ENCODE data around the gene CSNK2B. TPM values are rescaled to one million over a fixed set of nuclear protein-coding genes. Genes with fewer than 3 reads are reported as not detected.

Gene CSNK2B
- polyA plus RNA-seq, 4 donors = 185 to 231 (median 206) TPM

DNA sequence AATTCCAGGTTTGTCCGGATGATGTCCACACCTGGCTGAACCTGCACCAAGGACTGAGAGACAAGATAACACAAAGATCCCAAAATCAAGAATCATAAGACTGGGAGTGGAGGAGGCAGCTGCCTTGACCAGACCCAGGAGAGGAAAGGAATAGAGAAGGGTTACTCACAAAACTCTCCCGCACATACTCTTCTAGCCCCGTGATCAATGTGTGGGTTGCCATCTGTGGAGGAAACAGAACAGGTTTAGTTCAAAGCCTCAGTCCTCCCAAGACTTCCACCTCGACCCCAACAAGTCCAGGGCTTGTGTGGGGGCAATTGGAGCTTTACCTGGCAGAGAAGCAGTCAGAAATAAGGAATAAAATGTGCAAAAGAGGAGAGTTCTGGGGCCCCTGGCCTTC is 24.5 kb upstream of the CSNK2B start:
- H3K27me3 ChIP-seq (ENCODE audit: control insufficient read depth in 3 of 3, insufficient read depth in 3 of 3, low read length in 3 of 3) = no peaks in the 10 kb centered on the region
- no peak for DNase-seq
- WGBS, 3 donors = 77 to 92% (median 81%) methylated on average over 4 of the region's 4 CpGs

GRCh38 chr6:31642798-31643570 is 22.9 kb upstream of the CSNK2B start:
- Histone ChIP-seq H3K4me3 (ENCODE audit: low read depth in 1 of 3, low read length in 3 of 3) (no peak overlapping the region), H3K9me3 (ENCODE audit: control insufficient read depth in 2 of 2, insufficient read depth in 1 of 2, low read depth in 1 of 2, low read length in 1 of 2) (no peaks in the 10 kb centered on the region), H3K4me1 (ENCODE audit: control insufficient read depth in 3 of 3, insufficient read depth in 2 of 3, low read depth in 1 of 3, low read length in 2 of 3) (no peaks in the 10 kb centered on the region), H3K36me3 (ENCODE audit: control insufficient read depth in 3 of 3, insufficient read depth in 2 of 3, low read depth in 1 of 3, low read length in 3 of 3) (peaks cover 31 to 87% (median 58%) of the 10 kb centered on the region in 3 donors), H3K27me3 (ENCODE audit: control insufficient read depth in 3 of 3, insufficient read depth in 3 of 3, low read length in 3 of 3) (no peaks in the 10 kb centered on the region), H3K27ac (ENCODE audit: low read depth in 1 of 3, low read length in 2 of 3) (no peak overlapping the region)
- no peak for FAIRE-seq
- WGBS, 3 donors = 89 to 95% (median 90%) methylated on average over 6 of the region's 6 CpGs
- DNase-seq = no peak

More for the DNA sequence above, 24.5 kb upstream of the CSNK2B start:
- Histone ChIP-seq H3K27ac (ENCODE audit: low read depth in 1 of 3, low read length in 2 of 3) (no peak overlapping the region), H3K4me1 (ENCODE audit: control insufficient read depth in 3 of 3, insufficient read depth in 2 of 3, low read depth in 1 of 3, low read length in 2 of 3) (no peaks in the 10 kb centered on the region), H3K9me3 (ENCODE audit: control insufficient read depth in 2 of 2, insufficient read depth in 1 of 2, low read depth in 1 of 2, low read length in 1 of 2) (no peaks in the 10 kb centered on the region), H3K36me3 (ENCODE audit: control insufficient read depth in 3 of 3, insufficient read depth in 2 of 3, low read depth in 1 of 3, low read length in 3 of 3) (peaks cover 38 to 87% (median 55%) of the 10 kb centered on the region in 3 donors), H3K4me3 (ENCODE audit: low read depth in 1 of 3, low read length in 3 of 3) (no peak overlapping the region)
- no peak for FAIRE-seq

GRCh38 chr6:31643818-31644454 is 21.9 kb upstream of the CSNK2B start:
- FAIRE-seq (no peak), DNase-seq (no peak)
- H3K36me3 ChIP-seq (ENCODE audit: control insufficient read depth in 3 of 3, insufficient read depth in 2 of 3, low read depth in 1 of 3, low read length in 3 of 3) = peaks cover 39 to 91% (median 60%) of the 10 kb centered on the region in 3 donors
- H3K4me3 ChIP-seq (ENCODE audit: low read depth in 1 of 3, low read length in 3 of 3) = no peak overlapping the region
- 69 to 86% (median 70%) methylated on average over 16 to 17 of the region's 17 CpGs for WGBS, 3 donors
- no peaks in the 10 kb centered on the region for H3K9me3 ChIP-seq (ENCODE audit: control insufficient read depth in 2 of 2, insufficient read depth in 1 of 2, low read depth in 1 of 2, low read length in 1 of 2)
- H3K27ac ChIP-seq (ENCODE audit: low read depth in 1 of 3, low read length in 2 of 3) = no peak overlapping the region
- no peaks in the 10 kb centered on the region for H3K27me3 ChIP-seq (ENCODE audit: control insufficient read depth in 3 of 3, insufficient read depth in 3 of 3, low read length in 3 of 3)
- H3K4me1 ChIP-seq (ENCODE audit: control insufficient read depth in 3 of 3, insufficient read depth in 2 of 3, low read depth in 1 of 3, low read length in 2 of 3) = no peaks in the 10 kb centered on the region

- 95 to 98% (median 96%) methylated on average over 9 of the region's 9 CpGs for WGBS, 3 donors
- no peaks in the 10 kb centered on the region for H3K9me3 ChIP-seq (ENCODE audit: control insufficient read depth in 2 of 2, insufficient read depth in 1 of 2, low read depth in 1 of 2, low read length in 1 of 2)
- no peaks in the 10 kb centered on the region for H3K4me1 ChIP-seq (ENCODE audit: control insufficient read depth in 3 of 3, insufficient read depth in 2 of 3, low read depth in 1 of 3, low read length in 2 of 3)
- H3K4me3 ChIP-seq (ENCODE audit: low read depth in 1 of 3, low read length in 3 of 3) = no peak overlapping the region
- FAIRE-seq (no peak), DNase-seq (no peak)
- no peak overlapping the region for H3K27ac ChIP-seq (ENCODE audit: low read depth in 1 of 3, low read length in 2 of 3)
- peaks cover 37 to 87% (median 56%) of the 10 kb centered on the region in 3 donors for H3K36me3 ChIP-seq (ENCODE audit: control insufficient read depth in 3 of 3, insufficient read depth in 2 of 3, low read depth in 1 of 3, low read length in 3 of 3)
- no peaks in the 10 kb centered on the region for H3K27me3 ChIP-seq (ENCODE audit: control insufficient read depth in 3 of 3, insufficient read depth in 3 of 3, low read length in 3 of 3)
Measured at GRCh38 chr6:31645325-31645724, 20.6 kb upstream of the CSNK2B start.

DNA sequence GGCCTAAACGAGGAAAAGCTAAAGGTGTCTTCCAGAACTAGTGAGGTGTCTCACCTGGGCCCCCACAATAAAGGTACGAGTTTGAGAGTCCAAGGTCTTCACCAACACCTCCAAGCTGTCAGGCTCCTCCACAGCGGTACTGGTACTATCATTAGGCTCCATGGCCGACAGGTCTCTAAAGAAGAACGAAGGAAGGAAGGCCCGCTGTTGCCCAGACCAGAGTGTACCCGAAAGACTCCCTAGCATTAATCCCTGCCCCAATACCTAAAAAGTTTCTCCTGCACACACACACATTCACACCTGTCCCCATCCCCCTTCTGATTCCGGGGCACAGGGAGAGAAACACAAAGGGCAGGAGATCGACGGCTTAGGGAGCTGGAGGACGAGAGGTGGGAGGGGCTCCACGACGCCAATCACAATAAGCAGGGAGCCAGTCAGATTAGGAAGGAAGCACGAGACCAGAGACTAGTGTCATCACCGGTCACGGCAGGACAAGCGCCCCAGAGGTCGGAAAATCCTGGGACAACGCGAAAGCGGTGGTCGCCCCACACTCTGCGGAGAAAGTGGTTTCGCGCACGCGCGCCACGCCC is 14.2 kb upstream of the CSNK2B start:
- peak overlapping the region; percentile 91 to 99 (median 97) for H3K27ac ChIP-seq (ENCODE audit: low read depth in 1 of 3, low read length in 2 of 3)
- WGBS, 3 donors = 1 to 3% (median 2%) methylated on average over 20 to 29 of the region's 29 CpGs
- peaks cover 10 to 43% (median 19%) of the 10 kb centered on the region in 3 donors for H3K36me3 ChIP-seq (ENCODE audit: control insufficient read depth in 3 of 3, insufficient read depth in 2 of 3, low read depth in 1 of 3, low read length in 3 of 3)
- peak overlapping the region; percentile 69 to 90 (median 77) for H3K4me3 ChIP-seq (ENCODE audit: low read depth in 1 of 3, low read length in 3 of 3)
- H3K4me1 ChIP-seq (ENCODE audit: control insufficient read depth in 3 of 3, insufficient read depth in 2 of 3, low read depth in 1 of 3, low read length in 2 of 3) = peaks cover 5 to 32% (median 10%) of the 10 kb centered on the region in 3 donors
- no peaks in the 10 kb centered on the region for H3K27me3 ChIP-seq (ENCODE audit: control insufficient read depth in 3 of 3, insufficient read depth in 3 of 3, low read length in 3 of 3)
- DNase-seq (peak; percentile 83 to 91), FAIRE-seq (no peak)
- no peaks in the 10 kb centered on the region for H3K9me3 ChIP-seq (ENCODE audit: control insufficient read depth in 2 of 2, insufficient read depth in 1 of 2, low read depth in 1 of 2, low read length in 1 of 2)

DNA sequence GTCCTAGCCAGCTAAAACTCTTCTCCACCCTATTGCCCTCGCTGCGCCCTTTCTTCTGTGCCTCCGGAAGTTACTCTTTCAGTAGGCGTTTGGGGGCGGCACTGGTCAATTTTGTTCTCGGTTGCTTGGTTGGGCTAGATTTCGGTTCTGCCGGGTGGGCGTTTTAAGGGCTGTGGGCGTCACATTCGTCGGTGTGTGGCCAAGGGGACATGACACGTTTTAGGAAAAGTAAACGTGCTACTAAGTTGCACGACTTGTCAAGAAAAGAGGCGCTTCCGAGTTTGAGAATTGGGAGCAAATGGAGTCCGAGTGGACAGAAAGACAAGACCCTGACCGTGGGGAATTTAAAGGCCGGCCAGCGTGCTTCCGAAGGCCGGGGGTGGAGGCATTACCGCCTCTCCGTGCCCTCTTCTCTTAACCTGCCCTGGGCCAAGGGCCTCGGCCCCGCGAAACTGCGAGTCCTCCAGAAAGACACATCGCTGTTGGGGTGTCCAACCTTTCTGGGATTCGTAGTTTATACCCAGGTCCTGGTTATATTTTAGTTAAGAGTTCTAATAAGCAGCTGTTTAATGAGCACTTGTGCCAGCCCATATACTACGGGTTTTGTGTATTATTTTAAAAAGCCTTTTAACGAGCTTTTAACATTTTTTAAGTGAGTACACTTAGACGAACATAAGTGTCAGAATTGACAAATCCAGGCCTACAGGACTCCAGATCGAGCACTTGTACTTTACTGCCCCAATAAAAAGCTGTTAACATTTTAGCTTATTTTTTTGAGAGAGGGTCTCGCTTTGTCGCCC is 12.8 kb upstream of the CSNK2B start:
- DNase-seq = peak in 1 of 2 donors; percentile 91
- peak overlapping the region; percentile 63 to 90 (median 77) for H3K4me3 ChIP-seq (ENCODE audit: low read depth in 1 of 3, low read length in 3 of 3)
- peaks cover 5 to 35% (median 11%) of the 10 kb centered on the region in 3 donors for H3K4me1 ChIP-seq (ENCODE audit: control insufficient read depth in 3 of 3, insufficient read depth in 2 of 3, low read depth in 1 of 3, low read length in 2 of 3)
- H3K27ac ChIP-seq (ENCODE audit: low read depth in 1 of 3, low read length in 2 of 3) = peak overlapping the region; percentile 91 to 99 (median 97)
- WGBS, 3 donors = 6 to 7% (median 7%) methylated on average over 34 to 37 of the region's 37 CpGs
- H3K36me3 ChIP-seq (ENCODE audit: control insufficient read depth in 3 of 3, insufficient read depth in 2 of 3, low read depth in 1 of 3, low read length in 3 of 3) = peaks cover 10 to 43% (median 10%) of the 10 kb centered on the region in 3 donors
- no peaks in the 10 kb centered on the region for H3K27me3 ChIP-seq (ENCODE audit: control insufficient read depth in 3 of 3, insufficient read depth in 3 of 3, low read length in 3 of 3)
- no peak for FAIRE-seq
- H3K9me3 ChIP-seq (ENCODE audit: control insufficient read depth in 2 of 2, insufficient read depth in 1 of 2, low read depth in 1 of 2, low read length in 1 of 2) = no peaks in the 10 kb centered on the region

- H3K27ac ChIP-seq (ENCODE audit: low read depth in 1 of 3, low read length in 2 of 3) = peak overlapping the region in 2 of 3 donors; percentile 9 to 37
Measured at GRCh38 chr6:31654574-31655348, 11.1 kb upstream of the CSNK2B start.

More at GRCh38 chr6:31654574-31655348, 11.1 kb upstream of the CSNK2B start:
- no peaks in the 10 kb centered on the region for H3K9me3 ChIP-seq (ENCODE audit: control insufficient read depth in 2 of 2, insufficient read depth in 1 of 2, low read depth in 1 of 2, low read length in 1 of 2)
- FAIRE-seq = no peak
- no peaks in the 10 kb centered on the region for H3K27me3 ChIP-seq (ENCODE audit: control insufficient read depth in 3 of 3, insufficient read depth in 3 of 3, low read length in 3 of 3)
- WGBS, 3 donors = 85 to 88% (median 85%) methylated on average over 8 of the region's 8 CpGs
- DNase-seq = no peak
- H3K36me3 ChIP-seq (ENCODE audit: control insufficient read depth in 3 of 3, insufficient read depth in 2 of 3, low read depth in 1 of 3, low read length in 3 of 3) = peaks cover 0 to 41% (median 2%) of the 10 kb centered on the region in 3 donors
- peaks cover 8 to 48% (median 21%) of the 10 kb centered on the region in 3 donors for H3K4me1 ChIP-seq (ENCODE audit: control insufficient read depth in 3 of 3, insufficient read depth in 2 of 3, low read depth in 1 of 3, low read length in 2 of 3)
- no peak overlapping the region for H3K4me3 ChIP-seq (ENCODE audit: low read depth in 1 of 3, low read length in 3 of 3)

All from small intestine (tissue), 7 donors.